Psoas muscle (tissue), 8 donors: ENCODE results near the gene AQP11. TPM values are rescaled to one million over a fixed set of nuclear protein-coding genes. Genes with fewer than 3 reads are reported as not detected.

ENCODE experiments used
- ATAC-seq, 4 donors: fragments of 200-7000 bp; cut with Tn5 transposase; one replicate each; pipeline ENCODE4 v1.9.1; 2020; ENCODE audit warnings: moderate library complexity in 3 of 4, mild to moderate bottlenecking in 2 of 4
- DNase-seq, 2 donors: peaks; one replicate each; pipeline ENCODE4 v3.0.0-alpha.2; 2020
- H3K27ac ChIP-seq: fragments of 200-600 bp; one replicate; pipeline ENCODE4 v1.8.0; 2022
- H3K27me3 ChIP-seq, 3 donors: fragments of 200-600 bp in 1 of 3; one replicate each; pipeline versions ENCODE4 v1.6.1 to v1.8.0; 2013 to 2022; ENCODE audit warnings: low read length in 2 of 3, mild to moderate bottlenecking in 2 of 3, moderate library complexity in 1 of 3; ENCODE audit not compliant: insufficient read depth in 3 of 3
- H3K36me3 ChIP-seq, 2 donors: fragments of 200-600 bp in 1 of 2; one replicate each; pipeline versions ENCODE4 v1.6.1 to v1.8.0; 2013 to 2022; ENCODE audit warnings: low read depth in 1 of 2, mild to moderate bottlenecking in 1 of 2, moderate library complexity in 1 of 2; ENCODE audit not compliant: insufficient read depth in 1 of 2
- H3K4me1 ChIP-seq: fragments of 200-600 bp; one replicate; pipeline ENCODE4 v1.8.0; 2022
- H3K4me3 ChIP-seq: fragments of 200-600 bp; one replicate; pipeline ENCODE4 v1.8.0; 2022; ENCODE audit warnings: mild to moderate bottlenecking
- H3K9me3 ChIP-seq: fragments of 200-600 bp; one replicate; pipeline ENCODE4 v1.8.0; 2022
- WGBS, 3 donors: extraction: QIAGEN DNeasy Blood & Tissue Kit; methylation state at CpG; one replicate each; pipeline versions ENCODE4 v1.1.6 to v1.1.7; 2013; 5-methylcytosine and 5-hydroxymethylcytosine counted together
- intact Hi-C, 2 donors: fragments of 100-400 bp; cut with DNase I; formaldehyde crosslinking; loops; one replicate each; pipeline versions ENCODE4 v1.11.0 to v1.14.2; 2022
- polyA plus RNA-seq, 3 donors: library from polyadenylated mRNA; stranded (reverse); fragments of 200-250 nt; gene quantifications; one replicate each; pipeline ENCODE4 v1.2.3, GENCODE V29; 2013
- total RNA-seq, 4 donors: library from RNA; stranded (reverse); fragmentation: NEBNext Ultra II Directional in 2 of 4; extraction: Animal tissue kit (Norgen Biotek cat#: 25700) in 2 of 4; gene quantifications; one replicate each; pipeline versions ENCODE4 v1.2.1 to v1.2.4, GENCODE V29; 2021 to 2023
- TF ChIP-seq, protein P1 (sequence below): fragments of 200-600 bp; IDR thresholded peaks from one replicate; pipeline ENCODE4 v1.8.0; 2022; ENCODE audit warnings: antibody characterized with exemption
- donor health status: healthy with polysubstance abuse.
- donor health status: DM: no; HTN: no; CAD: no; lungs with moderate emphysema.
- donor health status: Bipolar disorder and iron deficiency.
- donor health status: healthy.
- donor health status: DM: yes; HTN: yes; CAD: no.
- donor health status: DM: no; HTN: no; CAD: no.
- donor health status: DM: no; HTN: no; CAD: no.
- donor health status: DM: yes; HTN: yes; CAD: no.

AQP11 gene
- total and polyA plus RNA-seq, 7 donors = 0.40 to 1.9 (median 0.70) TPM

DNA sequence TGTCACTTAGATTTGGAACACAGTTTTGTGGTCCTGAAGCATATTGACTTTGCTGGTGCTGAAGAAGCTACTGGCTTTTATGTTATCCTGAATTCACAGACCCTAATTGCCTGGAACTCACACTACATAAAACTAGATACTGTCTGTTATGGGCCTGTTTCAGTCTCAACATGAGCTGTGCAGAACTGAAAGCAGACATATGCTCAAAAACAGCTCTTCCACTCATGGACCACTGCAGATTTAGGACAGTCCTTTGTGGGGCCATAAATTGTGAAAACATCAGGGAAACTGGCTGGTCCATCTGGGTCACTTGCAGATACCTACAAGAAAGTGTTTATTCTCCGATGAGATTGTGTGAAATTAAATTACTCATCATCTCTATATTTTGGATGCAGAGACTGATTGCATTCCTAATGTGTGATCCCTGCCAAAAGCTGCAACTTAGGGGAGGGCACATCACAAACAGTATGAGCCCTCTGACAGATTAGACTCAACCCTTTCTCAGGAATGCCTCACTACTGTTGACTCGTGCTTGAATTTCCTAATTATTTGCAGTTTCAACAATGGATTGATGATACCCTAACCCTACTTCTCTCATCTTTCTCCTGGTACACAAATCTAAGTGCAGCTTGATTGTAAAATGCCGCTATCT lies 58.0 kb downstream of the AQP11 start:
- intact Hi-C loops = no loop called here

DNA sequence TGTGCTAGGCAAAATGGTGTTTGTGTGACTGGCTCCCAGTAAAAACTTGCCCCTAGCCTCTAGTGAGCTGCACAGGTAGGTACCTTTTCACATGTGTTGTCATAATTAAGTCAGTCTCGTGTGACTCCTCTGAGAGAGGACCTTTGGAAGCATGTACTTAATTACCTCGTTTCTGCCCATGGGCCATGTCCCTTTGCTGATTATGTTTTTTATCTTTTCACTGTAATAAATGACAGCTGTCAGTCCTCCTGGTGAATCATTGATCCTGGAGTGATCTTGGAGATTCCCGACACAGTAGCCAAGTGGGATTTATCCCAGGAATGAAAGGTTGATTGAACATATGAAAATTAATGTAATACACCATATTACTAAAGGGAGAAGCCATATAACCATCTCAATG lies 60.4 kb downstream of the AQP11 start:
- H3K27ac ChIP-seq = no peak overlapping the region
- no peaks in the 10 kb centered on the region for H3K4me1 ChIP-seq
- no peaks in the 10 kb centered on the region for H3K9me3 ChIP-seq
- H3K36me3 ChIP-seq = no peaks in the 10 kb centered on the region
- intact Hi-C loops = no loop called here
- DNase-seq (no peak), ATAC-seq (no peak)
- TF ChIP-seq, protein P1, sequence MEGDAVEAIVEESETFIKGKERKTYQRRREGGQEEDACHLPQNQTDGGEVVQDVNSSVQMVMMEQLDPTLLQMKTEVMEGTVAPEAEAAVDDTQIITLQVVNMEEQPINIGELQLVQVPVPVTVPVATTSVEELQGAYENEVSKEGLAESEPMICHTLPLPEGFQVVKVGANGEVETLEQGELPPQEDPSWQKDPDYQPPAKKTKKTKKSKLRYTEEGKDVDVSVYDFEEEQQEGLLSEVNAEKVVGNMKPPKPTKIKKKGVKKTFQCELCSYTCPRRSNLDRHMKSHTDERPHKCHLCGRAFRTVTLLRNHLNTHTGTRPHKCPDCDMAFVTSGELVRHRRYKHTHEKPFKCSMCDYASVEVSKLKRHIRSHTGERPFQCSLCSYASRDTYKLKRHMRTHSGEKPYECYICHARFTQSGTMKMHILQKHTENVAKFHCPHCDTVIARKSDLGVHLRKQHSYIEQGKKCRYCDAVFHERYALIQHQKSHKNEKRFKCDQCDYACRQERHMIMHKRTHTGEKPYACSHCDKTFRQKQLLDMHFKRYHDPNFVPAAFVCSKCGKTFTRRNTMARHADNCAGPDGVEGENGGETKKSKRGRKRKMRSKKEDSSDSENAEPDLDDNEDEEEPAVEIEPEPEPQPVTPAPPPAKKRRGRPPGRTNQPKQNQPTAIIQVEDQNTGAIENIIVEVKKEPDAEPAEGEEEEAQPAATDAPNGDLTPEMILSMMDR = no peak
- H3K27me3 ChIP-seq = peaks cover 0 to 3% (median 0%) of the 10 kb centered on the region in 3 donors
- 62 to 73% (median 73%) methylated on average over 3 of the region's 3 CpGs for WGBS, 3 donors
- H3K4me3 ChIP-seq = no peak overlapping the region

More for the DNA sequence above, 58.0 kb downstream of the AQP11 start:
- Histone ChIP-seq H3K4me1 (no peaks in the 10 kb centered on the region), H3K27me3 (peaks cover 0 to 3% (median 0%) of the 10 kb centered on the region in 3 donors), H3K27ac (no peak overlapping the region), H3K9me3 (no peaks in the 10 kb centered on the region), H3K36me3 (no peaks in the 10 kb centered on the region), H3K4me3 (no peak overlapping the region)
- ATAC-seq (no peak), DNase-seq (no peak)
- TF ChIP-seq, protein P1 = no peak
- 65 to 72% (median 71%) methylated on average over 3 of the region's 3 CpGs for WGBS, 3 donors

DNA sequence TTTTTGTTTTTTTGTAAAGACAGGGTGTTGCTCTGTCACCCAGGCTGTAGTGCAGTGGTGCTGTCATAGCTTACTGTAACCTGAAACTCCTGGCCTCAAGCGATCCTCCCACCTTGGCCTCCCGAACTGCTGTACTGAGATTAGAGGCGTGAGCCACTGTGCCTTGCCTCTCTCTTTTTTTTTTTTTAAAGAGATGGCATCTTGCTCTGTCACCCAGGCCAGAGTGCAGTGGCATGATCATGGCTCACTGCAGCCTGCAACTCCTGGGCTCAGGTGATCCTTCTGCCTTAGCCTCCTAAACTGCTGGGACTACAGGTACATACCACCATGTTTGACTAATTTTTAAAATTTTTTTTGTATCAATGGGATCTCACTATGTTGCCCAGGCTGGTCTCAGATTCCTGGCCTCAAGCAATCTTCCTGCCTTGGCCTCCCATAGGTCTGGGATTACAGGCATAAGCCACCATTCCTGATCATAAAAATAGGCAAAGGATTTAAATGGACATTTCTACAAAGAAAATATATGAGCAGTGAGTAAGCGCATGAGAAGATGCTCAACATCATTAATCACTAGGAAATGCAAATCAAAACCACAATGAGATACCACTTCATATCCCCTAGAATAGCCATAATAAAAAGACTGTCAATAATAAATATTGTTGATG lies 65.1 kb downstream of the AQP11 start:
- no peaks in the 10 kb centered on the region for H3K4me1 ChIP-seq
- H3K27ac ChIP-seq = no peak overlapping the region
- H3K9me3 ChIP-seq = no peaks in the 10 kb centered on the region
- H3K4me3 ChIP-seq = no peak overlapping the region
- no peak for DNase-seq
- no peaks in the 10 kb centered on the region for H3K27me3 ChIP-seq
- WGBS, 3 donors = 77 to 84% (median 78%) methylated on average over 4 of the region's 4 CpGs
- no peaks in the 10 kb centered on the region for H3K36me3 ChIP-seq
- TF ChIP-seq, protein P1 = no peak
- no peak for ATAC-seq
- intact Hi-C loops = no loop called here

DNA sequence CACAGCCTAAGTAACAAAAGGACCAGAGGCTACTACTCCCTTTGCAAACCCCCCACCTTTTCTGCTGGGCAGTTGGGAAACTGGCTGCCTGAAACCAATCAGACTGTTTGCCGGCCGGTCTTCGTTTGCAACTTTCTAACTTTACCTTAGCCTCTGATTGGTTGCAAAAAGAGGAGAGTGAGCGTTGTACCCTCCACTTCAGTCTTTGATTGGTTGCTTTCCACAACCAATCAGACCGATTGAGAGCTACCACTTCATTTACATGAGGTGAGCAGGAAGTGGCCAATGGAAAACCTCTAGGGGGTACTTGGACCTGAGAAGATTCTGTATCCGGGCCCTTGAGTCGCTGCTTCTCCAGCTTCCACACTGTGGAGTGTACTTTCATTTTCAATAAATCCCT lies 66.6 kb downstream of the AQP11 start:
- intact Hi-C loops = no loop called here
- H3K36me3 ChIP-seq = no peaks in the 10 kb centered on the region
- TF ChIP-seq, protein P1 = no peak
- H3K4me1 ChIP-seq = no peaks in the 10 kb centered on the region
- no peak overlapping the region for H3K4me3 ChIP-seq
- no peaks in the 10 kb centered on the region for H3K9me3 ChIP-seq
- DNase-seq (no peak), ATAC-seq (no peak)
- H3K27me3 ChIP-seq = no peaks in the 10 kb centered on the region
- H3K27ac ChIP-seq = no peak overlapping the region
- 82 to 87% (median 87%) methylated on average over 7 of the region's 7 CpGs for WGBS, 3 donors
